ENCODE results near the gene ROR1.

GRCh38 chr1:63843010-63843409 is 69.2 kb downstream of the ROR1 start:
- no peak for TF ChIP-seq TAF1 (IDR thresholded peaks at IDR 0.05; ENCODE audit: borderline replicate concordance, insufficient read depth, low read length)
- no peak for TF ChIP-seq POLR2AphosphoS5 (IDR thresholded peaks at IDR 0.05; ENCODE audit: low read depth, low read length)
